ENCODE measurements around the gene GSTT4.
"Not testable (repeated sequence)": the region's sequence is repeated elsewhere in the genome, so short reads cannot be mapped to it uniquely, and the experiment has no call there.

GSTT4 gene

DNA sequence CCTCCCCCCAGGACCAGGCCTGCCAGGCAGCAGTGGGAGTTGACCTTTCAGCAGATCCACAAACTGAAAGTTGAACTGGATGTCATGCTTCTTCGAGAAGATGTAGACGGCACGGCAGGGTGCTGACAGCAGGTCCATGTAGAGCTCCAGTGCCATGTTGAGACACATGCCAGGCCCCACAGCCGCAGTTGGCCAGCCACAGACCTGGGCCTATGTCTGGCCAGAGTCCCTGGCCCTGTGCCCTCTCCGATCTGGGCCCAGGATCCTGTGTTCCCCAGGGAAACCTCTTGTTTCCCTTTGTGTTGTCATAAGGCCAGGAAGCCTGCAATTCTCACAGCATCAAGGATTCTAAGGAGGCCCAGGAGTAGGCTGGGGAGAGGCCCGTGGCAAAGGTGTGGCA, at the start of gene GSTT4:
GSTT4 (minus strand) TSS at position 253 of the 400 bp plus-strand sequence; CDS start at position 156, 97 bp downstream.
- DNase-seq (ENCODE audit: low read depth in 2 of 2) = no peak

DNA sequence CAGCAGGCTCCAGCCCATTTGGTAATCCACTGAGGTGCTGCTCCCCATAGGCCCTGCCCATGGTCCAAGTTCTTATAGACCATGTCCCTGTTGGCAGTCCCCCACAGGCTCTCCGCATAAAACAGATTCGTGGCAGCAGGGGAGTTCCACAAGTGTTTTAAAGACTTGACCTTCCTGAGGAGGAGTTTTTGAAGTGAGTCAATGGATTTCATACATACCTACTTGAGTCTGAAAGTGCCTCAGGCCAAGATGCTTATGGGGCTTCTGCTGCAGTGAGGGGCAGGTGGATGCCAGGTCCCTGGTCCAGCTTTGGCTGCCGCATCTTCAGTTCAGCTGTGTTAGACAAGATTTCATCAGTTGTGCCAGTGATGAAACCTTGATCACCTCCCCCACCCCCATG, 49.1 kb upstream of the GSTT4 start:
- DNase-seq (ENCODE audit: low read depth in 2 of 2) = no peak

DNA sequence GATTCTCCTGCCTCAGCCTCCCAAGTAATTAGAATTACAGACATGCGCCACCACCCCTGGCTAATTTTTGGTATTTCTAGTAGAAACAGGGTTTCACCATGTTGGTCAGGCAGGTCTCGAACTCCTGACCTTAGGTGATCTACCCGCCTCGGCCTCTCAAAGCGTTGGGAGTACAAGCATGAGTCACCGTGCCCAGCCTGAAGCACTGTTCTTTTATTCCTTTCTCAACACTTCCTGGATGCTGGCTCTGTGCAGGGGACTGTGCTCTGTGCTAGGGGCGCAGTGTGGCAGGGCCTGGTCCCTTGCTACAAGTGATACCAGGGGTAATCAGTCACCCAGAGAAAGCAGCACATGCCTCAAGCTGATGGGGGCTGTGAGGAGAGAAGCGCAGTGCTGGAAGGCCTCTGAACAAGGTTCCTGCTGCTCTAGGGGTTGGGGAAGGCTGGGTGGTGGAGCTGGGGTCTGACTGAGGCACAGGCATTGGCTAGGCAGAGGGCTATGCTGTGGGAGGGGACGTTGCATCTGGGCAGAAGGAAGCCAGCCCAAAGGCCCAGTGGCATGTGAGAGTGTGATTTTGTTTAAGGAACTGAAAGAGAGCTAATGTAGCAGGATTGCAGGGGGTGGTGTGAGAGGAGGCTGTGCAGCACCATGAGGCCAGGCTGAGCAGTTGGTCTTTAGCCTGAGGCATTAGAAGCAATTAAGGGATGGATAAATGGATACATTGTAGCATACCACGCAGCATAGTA, 48.4 kb upstream of the GSTT4 start:
- no peak for DNase-seq (ENCODE audit: low read depth in 2 of 2)

DNA sequence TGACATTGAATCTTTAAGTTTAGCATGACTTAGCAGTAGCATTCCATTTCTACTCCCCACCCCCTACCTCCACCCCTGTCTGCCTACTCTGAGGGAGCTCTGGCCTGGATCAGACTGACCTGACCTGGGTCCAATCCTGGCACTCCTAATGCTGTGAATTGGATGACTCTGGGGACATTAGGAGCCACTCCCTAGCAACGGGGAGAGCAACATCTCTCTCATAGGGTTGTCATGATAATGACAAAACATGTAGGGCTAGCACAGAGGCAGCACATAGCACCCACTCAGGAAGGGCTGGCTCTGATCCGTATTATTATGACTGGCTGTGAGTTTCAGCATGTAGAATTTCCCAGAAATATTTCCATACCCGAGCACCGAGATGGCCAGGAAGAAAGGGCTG, 46.3 kb upstream of the GSTT4 start:
- DNase-seq (ENCODE audit: low read depth in 2 of 2) = no peak

DNA sequence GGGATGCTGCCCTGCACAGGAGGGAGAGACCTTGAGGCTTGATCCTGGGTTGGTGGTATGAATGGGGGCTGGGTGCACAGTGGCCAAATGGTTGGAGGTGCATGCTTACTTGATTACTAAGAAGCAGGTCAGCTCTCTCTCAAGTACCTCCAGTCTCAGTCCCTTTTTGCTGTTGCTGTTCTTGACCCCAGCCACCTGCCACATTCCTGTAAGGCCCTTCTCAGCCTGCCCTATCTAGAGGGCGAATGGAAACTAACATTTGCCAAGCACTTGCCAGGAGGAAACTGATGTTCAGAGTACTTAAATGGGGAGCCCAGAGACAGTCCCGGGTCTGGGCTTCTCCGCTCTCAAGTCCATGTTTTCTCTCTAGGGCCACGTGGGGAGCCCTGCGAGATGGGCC, 45.8 kb upstream of the GSTT4 start:
- no peak for DNase-seq (ENCODE audit: low read depth in 2 of 2)

DNA sequence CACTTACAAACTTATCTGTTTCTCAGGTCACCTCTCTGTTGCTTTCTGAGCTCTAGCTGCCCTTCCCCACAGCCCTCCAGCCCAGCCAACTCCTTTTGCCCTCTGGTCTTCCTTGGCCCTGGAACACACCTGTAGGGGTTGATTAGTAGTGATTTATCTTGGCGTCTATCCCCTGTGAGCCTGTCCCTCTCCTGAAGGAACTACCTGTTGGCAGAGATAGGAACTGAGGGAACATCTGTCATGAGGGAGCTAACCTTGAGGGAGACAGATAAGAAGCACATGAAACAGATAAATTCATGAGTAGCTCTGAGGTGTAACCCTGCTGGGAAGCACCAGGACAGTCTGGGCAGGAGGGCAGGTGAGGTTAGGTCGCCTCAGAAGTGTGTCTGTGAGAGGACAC, 44.7 kb upstream of the GSTT4 start:
- DNase-seq (ENCODE audit: low read depth in 2 of 2) = no peak

DNA sequence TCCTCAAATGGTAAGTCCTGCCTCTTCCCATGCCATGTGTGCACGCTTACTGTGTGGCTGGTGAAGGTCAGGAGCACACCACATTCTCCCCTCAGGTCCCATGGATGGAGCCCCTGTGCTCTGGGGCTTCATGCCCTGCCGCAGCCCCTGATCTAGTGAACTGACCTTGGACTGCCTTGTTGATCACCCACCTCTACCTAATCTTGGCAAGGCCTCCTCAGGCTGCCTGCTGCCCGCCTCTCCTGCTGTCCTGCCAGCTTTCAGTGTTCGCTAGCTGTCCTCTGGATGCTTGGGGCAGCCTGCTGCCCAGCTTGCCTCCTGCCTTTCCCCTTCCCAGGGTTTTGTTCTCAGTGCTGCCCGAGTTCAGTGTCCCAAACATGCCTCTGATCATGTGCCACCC, 44.0 kb upstream of the GSTT4 start:
- DNase-seq (ENCODE audit: low read depth in 2 of 2) = no peak

DNA sequence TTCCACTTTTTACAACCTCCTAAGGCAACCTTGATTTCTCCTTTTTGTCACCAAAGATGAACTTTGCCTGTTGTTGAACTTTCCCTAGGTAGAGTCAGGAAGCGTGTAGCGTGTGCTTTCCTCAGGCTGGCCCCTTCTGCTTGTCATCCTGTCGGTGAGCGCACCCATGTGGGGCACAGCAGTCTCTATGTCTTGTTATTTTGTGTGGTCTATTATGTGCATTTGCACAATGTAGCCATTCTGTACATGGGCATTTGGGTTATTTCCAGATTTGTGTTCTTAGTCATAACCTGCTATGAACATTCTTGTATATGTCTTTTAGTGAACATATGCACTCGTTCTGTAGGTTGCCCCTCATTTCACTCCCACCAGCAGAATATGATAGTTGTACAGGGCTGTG, 40.8 kb upstream of the GSTT4 start:
- DNase-seq (ENCODE audit: low read depth in 2 of 2) = no peak

DNA sequence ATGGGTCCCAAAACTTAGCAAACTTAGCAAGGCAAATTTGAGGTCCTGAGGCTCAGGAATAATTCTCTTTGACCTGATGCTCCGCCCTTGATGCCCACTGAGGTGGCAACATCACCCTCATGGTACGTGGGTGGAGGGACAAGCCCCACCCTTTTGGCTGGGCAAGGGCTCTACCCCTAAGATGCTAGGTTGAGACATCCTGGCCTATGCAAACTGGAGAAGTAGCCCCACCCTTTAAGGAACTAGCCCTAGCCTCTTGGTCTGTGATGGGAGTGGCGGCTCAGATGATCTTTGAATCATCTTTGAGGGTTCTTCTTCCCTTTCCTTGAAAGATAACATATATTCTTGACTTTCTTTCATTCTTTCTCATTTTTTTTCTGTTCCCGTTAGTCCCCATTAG, 38.7 kb upstream of the GSTT4 start:
- DNase-seq (ENCODE audit: low read depth in 2 of 2) = no peak

DNA sequence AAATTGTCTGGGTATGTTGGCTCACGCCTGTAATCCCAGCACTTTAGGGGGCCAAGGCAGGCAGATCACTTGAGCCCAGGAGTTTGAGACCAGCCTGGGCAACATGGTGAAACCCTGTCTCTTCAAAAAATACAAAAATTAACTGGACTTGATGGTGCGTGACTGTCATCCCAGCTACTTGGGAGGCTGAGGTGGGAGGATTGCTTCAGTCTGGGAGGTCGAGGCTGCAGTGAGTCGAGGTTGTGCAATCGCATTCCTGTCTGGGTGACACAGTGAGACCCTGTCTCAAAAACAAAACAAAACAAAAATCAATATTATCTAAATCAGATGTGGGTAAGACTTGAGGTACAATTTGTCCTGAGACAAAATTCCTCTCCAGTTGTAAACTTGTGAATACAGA, 38.2 kb upstream of the GSTT4 start:
- DNase-seq (ENCODE audit: low read depth in 2 of 2) = not testable (repeated sequence)

DNA sequence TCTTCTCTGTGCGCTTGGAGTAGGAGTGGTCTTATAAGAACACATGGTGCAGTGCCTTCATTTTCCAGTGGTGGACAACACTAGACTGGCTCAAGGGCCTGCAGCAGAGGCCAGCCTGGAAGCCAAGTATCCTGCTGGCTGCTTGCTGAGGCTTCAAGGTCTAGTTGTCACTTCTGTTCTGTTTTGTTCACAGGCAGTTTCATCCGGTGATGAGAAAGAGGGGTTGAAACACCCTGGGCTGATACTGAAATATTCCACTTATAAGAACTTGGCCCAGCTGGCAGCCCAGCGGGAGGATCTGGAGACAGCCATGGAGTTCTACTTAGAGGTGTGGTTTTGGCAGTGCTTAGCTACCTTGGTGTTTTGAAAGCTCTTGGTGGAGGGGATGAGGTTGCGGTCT, 35.7 kb upstream of the GSTT4 start:
- no peak for DNase-seq (ENCODE audit: low read depth in 2 of 2)

DNA sequence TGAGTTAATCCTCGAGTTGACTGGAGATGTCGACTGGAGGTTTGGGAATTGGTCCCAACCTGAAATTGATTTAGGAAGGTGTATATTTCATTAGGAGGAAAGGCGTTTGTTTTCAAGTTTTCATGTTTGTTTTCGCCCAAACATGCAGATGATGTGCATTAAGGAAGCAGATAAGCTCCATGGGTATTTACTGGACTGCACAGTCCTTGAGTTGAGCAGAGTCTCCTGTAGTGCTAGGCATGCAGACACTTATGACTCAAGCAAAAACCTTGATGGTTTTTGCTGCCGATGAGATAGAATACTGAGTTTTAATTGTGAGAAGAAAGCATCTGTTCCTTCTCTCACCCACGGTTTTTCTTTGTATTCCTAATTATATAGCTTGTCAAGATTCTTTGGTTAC, 33.8 kb upstream of the GSTT4 start:
- no peak for DNase-seq (ENCODE audit: low read depth in 2 of 2)

DNA sequence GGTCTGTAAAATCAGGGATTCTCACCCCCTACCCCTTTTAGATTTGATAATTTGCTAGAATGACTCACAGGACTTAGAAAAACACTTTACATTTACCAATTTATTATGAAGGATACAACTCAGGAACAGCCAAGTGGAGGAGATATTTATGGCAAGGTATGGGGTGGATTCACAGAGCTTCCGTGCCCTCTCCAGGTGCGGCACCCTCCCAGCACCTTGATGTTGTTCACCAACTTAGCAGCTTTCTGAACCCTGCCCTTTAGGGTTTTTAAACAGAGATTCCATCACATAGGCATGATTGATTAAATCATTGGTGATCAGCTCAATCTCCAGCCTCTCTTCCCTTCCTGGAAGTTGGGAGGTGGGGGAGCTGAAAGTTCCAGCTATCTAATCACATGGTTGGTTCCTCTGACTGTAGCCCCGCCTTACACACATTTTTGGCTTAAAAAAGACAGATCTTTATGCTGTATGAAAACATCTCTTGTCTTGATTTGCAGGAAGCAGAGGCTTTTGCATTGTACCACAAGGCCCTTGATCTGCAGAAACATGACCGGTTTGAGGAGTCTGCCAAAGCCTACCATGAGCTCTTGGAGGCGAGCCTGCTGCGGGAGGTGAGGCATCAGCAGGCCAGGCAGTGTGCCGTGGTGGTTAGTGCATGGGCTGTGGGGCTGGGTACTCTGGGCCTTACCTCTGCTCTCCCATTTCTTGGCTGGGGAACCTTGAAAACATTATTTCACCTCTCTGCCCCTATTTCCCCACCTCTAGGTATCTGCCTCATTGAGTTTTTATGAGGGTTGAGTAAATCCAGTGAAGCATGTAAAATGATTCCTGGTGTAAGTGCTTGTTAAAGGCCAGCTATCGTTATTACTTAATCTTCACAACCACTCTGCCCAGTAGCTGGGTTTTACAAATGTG, 32.9 kb upstream of the GSTT4 start:
- DNase-seq (ENCODE audit: low read depth in 2 of 2) = no peak

DNA sequence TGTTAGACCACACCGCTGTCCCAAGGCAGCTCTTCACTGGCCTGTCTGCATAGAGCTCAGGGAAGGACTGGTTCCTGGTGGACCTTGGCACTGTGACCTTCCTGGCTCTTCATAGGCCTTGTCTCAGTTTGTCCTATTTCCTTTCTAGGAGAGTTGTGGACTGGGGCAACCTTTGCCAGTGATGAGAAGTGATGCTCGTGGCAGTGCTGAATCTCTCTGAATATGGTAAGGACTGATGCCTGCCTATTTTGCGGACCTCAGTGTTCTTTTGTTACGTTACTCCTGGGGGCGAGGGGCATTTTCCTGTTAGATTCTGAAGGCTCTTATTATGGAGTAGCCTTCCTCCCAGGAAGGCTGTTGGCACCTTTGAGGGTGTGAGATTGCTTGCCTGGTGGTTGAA, 30.0 kb upstream of the GSTT4 start:
- no peak for DNase-seq (ENCODE audit: low read depth in 2 of 2)

DNA sequence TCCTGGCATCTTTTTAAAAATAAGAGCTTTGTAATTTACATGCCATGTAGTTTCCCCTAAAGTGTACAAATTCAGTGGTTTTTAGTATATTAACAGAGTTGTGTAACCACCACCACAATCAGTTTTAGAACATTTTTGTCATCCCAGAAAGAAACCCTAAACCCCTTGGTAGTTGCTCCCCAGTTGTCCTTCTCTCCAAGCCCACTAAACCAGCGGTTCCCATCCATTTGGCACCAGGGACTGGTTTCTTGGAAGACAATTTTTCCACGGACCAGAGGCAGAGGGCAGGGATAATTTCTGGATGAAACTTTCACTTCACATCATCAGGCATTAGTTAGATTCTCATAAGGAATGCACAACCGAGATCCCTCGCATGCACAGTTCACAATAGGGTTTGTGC, 28.5 kb upstream of the GSTT4 start:
- DNase-seq (ENCODE audit: low read depth in 2 of 2) = no peak

DNA sequence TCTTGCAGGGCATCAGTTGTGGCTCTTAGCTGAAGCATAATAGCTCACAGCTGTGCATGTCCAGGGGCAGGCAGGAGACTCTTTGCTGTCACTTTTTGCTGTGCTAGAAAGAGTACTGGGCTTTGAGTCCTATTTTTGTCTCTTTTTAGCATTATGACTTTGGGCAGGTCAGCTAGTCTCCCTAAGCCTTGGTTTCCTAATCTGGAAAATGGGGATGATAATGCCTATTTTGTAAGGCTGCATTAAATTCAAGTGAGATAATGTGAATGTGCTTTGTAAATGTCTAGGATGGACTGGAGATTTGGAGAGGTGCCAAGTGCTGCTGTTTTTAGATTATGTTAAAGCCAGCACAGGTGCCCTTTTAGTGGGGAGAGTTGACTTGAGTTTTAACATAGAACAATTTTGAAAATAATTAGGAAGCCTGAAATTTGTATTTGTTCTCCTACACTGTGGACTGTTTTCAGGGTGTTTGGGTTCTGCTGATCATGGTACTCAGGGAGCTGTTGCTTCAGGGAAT, 25.0 kb upstream of the GSTT4 start:
- DNase-seq (ENCODE audit: low read depth in 2 of 2) = no peak

DNA sequence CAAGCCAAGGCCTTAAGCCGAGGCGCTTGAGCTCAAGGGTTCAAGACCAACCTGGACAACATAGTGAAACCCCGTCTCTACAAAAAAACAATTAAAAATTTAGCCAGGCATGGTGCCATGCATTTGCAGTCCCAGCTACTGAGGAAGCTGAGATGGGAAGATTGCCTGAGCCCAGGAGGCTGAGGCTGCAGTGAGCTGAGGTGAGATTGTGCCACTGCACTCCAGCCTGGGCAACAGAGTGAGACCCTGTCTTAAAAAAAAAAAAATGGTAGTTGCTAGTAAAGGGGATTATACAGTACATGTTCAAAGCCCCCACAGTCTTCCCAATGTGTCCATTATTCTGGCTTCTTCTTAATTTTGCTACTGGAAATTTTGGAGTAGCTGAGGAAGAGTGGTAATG, 24.1 kb upstream of the GSTT4 start:
- no peak for DNase-seq (ENCODE audit: low read depth in 2 of 2)

DNA sequence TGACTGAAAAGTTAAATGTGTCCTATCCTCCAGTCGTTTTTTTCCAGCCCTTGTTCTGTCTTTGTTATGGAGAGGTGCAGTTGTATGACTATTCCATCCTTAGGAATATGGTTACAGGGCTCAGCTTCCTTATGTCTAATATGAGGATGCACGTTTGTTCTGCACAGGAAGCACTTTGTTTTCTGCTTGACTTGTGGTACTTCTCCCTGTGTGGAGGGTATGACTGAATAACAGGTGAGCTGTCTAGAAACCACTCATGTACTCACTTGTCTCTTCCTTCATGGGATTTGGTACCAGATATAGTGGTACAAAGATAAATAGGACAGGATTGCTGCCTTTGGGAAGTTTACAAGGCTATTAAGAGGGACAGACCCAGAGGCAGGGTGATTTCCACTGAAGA, 23.3 kb upstream of the GSTT4 start:
- DNase-seq (ENCODE audit: low read depth in 2 of 2) = no peak

DNA sequence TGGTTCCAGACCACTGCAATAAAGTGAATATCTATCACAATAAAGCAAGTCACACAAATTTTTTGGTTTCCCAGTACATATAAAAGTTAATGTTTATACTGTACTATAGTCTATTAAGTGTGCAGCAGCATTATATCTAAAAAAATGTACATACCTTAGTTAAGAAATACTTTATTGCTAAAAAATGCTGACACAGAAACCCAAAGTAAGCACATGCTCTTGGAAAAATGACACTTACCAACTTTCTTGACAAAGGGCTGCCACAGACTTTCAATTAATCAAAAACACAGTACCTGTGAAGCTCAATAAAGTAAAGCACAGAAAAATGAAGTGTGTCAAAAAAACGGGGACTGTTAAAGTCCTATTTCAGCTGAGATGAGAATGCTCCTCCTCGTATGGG, 22.7 kb upstream of the GSTT4 start:
- no peak for DNase-seq (ENCODE audit: low read depth in 2 of 2)

DNA sequence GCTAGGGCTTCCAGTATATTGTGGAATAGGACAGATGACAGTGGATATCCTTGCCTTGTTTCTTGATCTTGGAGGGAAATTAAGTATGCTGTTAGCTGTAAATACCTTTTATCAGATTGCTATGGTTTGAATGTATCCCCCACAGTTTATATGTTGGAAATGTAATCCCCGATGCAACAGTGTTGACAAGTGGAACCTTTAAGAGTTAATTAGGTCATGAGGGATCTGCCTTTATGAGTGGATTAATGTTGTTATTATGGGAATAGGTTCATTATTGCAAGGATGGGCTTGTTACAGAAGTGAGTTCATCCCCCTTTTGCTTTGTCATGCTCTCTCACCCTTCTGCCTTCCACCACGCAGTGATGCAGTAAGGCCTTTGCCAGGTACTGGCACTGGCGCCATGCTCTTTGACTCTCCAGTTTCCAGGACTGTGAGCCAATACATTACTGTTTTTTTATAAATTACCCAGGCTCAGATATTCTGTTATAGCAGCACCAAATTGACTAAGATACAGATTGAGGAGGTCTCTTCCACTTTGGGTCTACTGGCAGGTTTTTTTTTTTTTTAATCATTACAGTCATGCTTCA, 22.2 kb upstream of the GSTT4 start:
- DNase-seq (ENCODE audit: low read depth in 2 of 2) = no peak

DNA sequence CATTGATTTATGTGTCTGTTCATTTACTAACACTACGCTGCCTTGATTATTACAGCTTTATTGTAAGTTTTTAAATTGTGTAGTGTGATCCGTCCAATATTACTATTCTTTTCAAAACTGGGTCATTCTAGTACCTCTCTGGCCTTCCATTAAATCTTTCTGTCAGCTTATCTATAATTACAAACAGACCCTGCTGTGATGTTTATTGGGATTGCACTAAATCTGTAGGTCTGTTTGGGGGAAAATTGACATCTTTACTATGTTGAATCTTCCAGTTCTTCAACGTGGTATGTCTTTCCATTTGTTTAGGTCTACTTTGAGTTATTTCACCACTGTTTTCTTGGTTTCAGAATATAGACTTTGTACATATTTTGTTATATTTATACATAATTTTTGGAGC, 21.5 kb upstream of the GSTT4 start:
- no peak for DNase-seq (ENCODE audit: low read depth in 2 of 2)

DNA sequence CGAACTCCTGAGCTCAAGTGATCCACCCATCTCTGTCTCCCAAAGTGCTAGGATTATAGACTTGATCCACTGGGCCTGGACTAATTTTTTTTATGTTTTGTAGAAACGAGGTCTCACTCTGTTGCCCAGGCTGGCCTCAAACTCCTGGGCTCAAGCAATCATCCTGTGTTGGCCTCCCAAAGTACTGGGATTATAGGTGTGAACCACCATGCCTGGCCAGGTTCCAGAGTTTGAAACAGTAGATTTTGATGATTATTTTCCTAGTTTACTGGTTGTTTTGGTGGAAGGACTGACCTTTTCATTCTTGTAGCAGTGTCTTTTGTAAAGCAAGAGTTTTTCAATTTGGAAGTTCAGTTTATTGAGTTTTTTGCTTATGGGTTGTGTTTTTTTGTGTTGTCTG, 20.8 kb upstream of the GSTT4 start:
- no peak for DNase-seq (ENCODE audit: low read depth in 2 of 2)

DNA sequence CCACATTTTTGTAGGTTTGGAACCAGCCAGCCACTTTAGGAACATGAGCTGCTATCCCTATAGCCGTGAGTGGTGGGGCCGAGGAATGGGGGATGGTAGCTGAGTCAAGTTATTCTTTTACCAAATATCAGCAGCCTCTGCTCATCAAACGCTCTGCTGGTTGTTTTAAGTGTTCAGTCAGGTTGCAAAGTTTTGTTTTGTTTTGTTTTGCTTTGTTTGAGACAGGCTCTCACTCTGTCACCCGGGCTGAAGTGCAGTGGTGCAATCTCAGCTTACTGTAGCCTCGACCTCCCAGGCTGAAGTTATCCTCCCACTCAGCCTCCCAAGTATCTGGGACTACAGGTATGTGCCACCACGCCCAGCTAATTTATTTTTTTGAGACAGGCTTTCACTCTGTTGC, 20.2 kb upstream of the GSTT4 start:
- no peak for DNase-seq (ENCODE audit: low read depth in 2 of 2)

Measured in stimulated activated CD4-positive, alpha-beta T cell treated with anti-CD3 and anti-CD28 coated beads, Interleukin-4, amount 100 ng/mL, for 48 hours (primary cell).